Rectal smooth muscle tissue (tissue), 1 donor: ENCODE results near the gene WFIKKN1.
A peak's percentile ranks its signal among the peaks of the same experiment; 100 is the strongest.

Source experiments
- H3K27ac ChIP-seq: one replicate; pipeline ENCODE4 v1.7.0; 2013; ENCODE audit warnings: low read depth, low read length, inconsistent platforms
- H3K27me3 ChIP-seq: one replicate; pipeline ENCODE4 v1.7.0; 2013; ENCODE audit warnings: low read length; ENCODE audit not compliant: control insufficient read depth, insufficient read depth
- H3K36me3 ChIP-seq: one replicate; pipeline ENCODE4 v1.7.0; 2013; ENCODE audit warnings: low read length; ENCODE audit not compliant: control insufficient read depth, insufficient read depth
- H3K4me1 ChIP-seq: one replicate; pipeline ENCODE4 v1.7.0; 2013; ENCODE audit warnings: low read length; ENCODE audit not compliant: control insufficient read depth, insufficient read depth
- H3K4me3 ChIP-seq: one replicate; pipeline ENCODE4 v1.7.0; 2013; ENCODE audit warnings: low read length
- H3K9ac ChIP-seq: one replicate; pipeline ENCODE4 v1.7.0; 2013; ENCODE audit warnings: low read length

The WFIKKN1 gene

DNA sequence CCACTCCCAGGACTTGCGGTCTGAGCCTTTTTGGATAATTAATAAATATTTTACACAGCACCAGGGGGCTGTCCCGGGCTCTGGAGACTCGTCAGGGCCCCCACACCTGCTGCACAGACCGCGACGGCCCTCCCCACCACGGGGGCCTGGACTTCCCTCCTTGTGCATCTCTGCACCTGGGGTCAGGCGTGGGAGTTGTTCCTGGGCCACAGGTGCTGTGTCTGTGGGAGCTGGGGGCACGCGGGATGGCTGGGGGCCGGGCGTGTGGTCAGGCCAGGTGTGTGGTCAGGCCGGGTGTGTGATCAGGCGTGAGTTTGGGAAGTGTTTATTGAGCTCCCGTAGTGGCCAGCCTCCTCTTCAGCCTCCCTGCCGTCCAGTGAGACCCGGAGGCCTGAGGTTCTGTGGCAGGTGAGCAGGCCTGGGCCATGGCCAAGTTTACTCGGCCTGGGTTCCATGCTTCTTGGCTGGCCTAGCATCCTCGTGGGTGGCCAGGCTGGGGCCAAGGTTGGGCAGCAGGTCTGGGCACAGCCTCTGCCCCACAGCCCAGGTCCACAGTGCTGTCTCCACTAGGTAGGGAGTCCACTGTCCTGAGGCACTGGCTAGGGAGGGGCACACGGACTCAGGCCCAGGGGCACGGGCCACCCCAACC is 47.5 kb downstream of the WFIKKN1 start:
- no peak overlapping the region for H3K27ac ChIP-seq
- H3K27me3 ChIP-seq: no peaks in the 10 kb centered on the region
- H3K4me1 ChIP-seq: peaks cover 16% of the 10 kb centered on the region
- H3K36me3 ChIP-seq: peaks cover 15% of the 10 kb centered on the region
- no peak overlapping the region for H3K9ac ChIP-seq
- H3K4me3 ChIP-seq: no peak overlapping the region

- Histone ChIP-seq H3K4me3 (peak overlapping the region; percentile 77), H3K36me3 (peaks cover 15% of the 10 kb centered on the region), H3K9ac (no peak overlapping the region), H3K27ac (peak overlapping the region; percentile 70), H3K4me1 (peaks cover 19% of the 10 kb centered on the region), H3K27me3 (no peaks in the 10 kb centered on the region)
These were observed 48.4 kb downstream of the WFIKKN1 start for GRCh38 chr16:678858-679813.

DNA sequence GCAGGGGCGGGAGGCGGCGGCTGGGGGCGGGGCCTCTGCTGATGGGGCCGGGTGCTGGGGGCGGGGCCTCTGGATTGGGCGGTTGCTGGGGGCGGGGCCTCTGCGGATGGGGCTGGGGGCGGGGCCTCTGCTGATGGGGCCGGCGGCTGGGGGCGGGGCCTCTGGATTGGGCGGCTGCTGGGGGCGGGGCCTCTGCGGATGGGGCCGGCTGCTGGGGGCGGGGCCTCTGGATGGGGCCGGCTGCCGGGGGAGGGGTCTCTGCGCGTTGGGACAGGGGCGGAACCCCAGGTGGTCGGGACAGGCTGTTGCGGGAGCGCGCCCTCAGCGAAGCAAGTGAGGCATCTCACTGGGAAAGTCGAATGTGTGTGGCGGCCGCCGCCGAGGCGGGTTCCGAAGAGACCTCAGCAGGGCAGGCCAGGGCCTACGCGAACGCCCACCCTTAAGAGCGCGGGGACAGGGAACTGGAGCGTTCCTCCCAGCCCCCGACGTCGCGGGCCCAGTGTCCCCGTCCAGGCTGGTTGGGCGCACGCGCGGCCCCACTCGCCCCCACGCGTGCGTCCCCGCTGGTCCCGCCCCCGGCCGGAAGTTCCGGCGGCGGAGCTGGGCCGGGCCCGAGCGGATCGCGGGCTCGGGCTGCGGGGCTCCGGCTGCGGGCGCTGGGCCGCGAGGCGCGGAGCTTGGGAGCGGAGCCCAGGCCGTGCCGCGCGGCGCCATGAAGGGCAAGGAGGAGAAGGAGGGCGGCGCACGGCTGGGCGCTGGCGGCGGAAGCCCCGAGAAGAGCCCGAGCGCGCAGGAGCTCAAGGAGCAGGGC is 49.2 kb downstream of the WFIKKN1 start, which contains the start of gene STUB1:
Gene STUB1 (plus strand): TSS at position 597 of the 811 bp plus-strand sequence. CDS start 116 bp downstream, at position 713.
- Histone ChIP-seq H3K27ac (peak within 1 kb of the TSS; percentile 82), H3K9ac (peak within 1 kb of the TSS; percentile 75), H3K4me1 (peaks cover 18% of the 10 kb centered on the region), H3K27me3 (no peaks in the 10 kb centered on the region), H3K4me3 (peak within 1 kb of the TSS; percentile 77), H3K36me3 (peaks cover 15% of the 10 kb centered on the region)

- Histone ChIP-seq H3K27me3 (no peaks in the 10 kb centered on the region), H3K4me1 (peaks cover 15% of the 10 kb centered on the region), H3K27ac (peak overlapping the region; percentile 82), H3K4me3 (peak overlapping the region; percentile 66), H3K36me3 (peaks cover 15% of the 10 kb centered on the region), H3K9ac (peak overlapping the region; percentile 75)
These were observed 49.8 kb downstream of the WFIKKN1 start for GRCh38 chr16:680625-680945.

DNA sequence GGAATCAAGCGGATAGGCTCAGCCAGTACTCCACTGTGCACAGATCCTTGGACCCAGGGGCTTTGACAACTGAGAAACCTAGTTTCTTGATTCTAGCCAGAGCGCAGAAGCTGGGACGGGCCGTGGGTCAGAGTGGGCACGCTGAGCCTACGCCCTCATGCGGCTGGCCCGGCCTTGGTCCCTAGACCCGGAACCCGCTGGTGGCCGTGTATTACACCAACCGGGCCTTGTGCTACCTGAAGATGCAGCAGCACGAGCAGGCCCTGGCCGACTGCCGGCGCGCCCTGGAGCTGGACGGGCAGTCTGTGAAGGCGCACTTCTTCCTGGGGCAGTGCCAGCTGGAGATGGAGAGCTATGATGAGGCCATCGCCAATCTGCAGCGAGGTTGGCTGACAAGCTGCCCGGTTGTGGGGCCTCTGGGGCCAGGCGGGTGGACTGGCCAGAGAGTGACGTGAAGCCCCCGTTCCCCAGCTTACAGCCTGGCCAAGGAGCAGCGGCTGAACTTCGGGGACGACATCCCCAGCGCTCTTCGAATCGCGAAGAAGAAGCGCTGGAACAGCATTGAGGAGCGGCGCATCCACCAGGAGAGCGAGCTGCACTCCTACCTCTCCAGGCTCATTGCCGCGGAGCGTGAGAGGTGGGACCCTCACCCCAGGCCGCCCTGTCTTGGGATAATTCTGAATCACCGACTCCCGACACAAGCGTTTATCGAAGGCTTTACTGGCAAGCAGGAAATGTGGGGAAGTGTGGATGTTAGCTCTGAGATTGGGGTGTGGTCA is 50.4 kb downstream of the WFIKKN1 start:
- Histone ChIP-seq H3K9ac (peak overlapping the region; percentile 34), H3K36me3 (peaks cover 15% of the 10 kb centered on the region), H3K27me3 (no peaks in the 10 kb centered on the region), H3K4me3 (peak overlapping the region; percentile 66), H3K27ac (peak overlapping the region; percentile 82), H3K4me1 (peaks cover 15% of the 10 kb centered on the region)

GRCh38 chr16:681746-682427 is 51.1 kb downstream of the WFIKKN1 start:
- no peaks in the 10 kb centered on the region for H3K27me3 ChIP-seq
- H3K9ac ChIP-seq: no peak overlapping the region
- peaks cover 15% of the 10 kb centered on the region for H3K36me3 ChIP-seq
- H3K4me1 ChIP-seq: peaks cover 15% of the 10 kb centered on the region
- H3K27ac ChIP-seq: no peak overlapping the region
- H3K4me3 ChIP-seq: peak overlapping the region; percentile 66

DNA sequence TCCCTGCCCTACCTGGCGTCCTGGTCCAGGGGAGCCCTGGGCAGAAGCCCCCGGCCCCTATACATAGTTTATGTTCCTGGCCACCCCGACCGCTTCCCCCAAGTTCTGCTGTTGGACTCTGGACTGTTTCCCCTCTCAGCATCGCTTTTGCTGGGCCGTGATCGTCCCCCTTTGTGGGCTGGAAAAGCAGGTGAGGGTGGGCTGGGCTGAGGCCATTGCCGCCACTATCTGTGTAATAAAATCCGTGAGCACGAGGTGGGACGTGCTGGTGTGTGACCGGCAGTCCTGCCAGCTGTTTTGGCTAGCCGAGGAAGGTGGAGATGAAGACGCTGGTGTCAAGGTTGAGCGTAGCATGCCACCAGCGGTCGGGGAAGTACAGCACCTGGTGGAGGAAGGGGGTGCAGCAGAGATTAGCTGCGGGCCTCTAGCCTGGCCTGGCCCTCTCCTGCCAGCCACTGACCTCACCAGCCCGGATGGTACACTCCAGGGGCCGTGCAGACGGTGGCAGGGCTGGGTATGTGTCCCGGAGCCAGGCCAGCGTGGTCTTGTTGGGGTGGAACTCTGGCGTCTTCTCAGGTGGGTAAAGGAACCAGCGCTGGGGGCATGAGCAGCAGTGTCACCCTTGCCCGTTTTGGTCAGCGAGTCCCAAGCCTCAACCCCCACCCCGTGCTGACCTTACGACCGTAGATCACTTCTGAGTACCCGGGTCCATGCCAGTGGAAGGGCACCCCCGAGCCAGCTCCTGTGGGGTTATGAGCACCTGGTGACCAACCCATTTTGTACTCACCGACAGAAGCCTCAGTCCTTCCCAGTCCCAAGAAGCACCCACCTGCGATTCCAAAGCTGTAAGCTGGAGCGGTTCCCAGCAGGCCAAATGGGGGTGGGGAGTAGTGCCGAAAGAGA is 52.0 kb downstream of the WFIKKN1 start:
- no peak overlapping the region for H3K9ac ChIP-seq
- peaks cover 15% of the 10 kb centered on the region for H3K4me1 ChIP-seq
- H3K27me3 ChIP-seq: no peaks in the 10 kb centered on the region
- H3K27ac ChIP-seq: no peak overlapping the region
- no peak overlapping the region for H3K4me3 ChIP-seq
- peaks cover 18% of the 10 kb centered on the region for H3K36me3 ChIP-seq

DNA sequence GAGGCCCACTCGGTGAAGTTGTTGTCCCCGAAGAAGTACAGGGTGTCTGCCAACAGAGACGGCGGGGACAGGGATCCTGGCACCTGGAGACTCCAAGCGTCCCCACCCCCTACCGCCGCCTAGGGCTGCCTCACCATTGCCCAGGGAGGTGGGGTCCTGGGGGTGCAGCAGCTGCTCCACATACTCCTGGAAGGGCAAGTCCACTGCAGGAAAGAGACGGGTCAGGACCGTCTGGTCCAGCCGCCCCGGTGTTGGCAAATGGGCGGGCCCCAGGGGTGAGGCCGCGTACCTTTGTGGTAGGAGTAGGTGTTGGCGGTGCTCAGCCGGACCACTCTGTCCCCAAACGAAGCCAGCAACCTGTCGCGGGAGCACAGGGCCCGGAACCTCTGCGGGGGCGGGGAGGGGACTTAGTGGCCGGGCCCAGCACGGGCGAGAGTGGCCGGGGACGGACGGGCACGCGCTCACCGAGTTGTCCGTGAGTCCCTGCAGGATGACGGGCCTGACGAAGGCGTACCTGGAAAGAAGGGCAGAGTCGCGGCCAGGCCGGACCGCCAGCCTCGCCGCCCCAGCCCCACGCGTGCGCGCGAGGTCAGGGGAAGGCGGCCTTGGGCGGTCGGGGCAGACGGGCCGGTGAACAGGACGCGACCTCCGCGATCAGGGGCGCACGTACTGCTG is 52.7 kb downstream of the WFIKKN1 start:
- H3K27me3 ChIP-seq: no peaks in the 10 kb centered on the region
- H3K4me3 ChIP-seq: peak overlapping the region; percentile 91
- H3K4me1 ChIP-seq: peaks cover 15% of the 10 kb centered on the region
- H3K27ac ChIP-seq: peak overlapping the region; percentile 32
- peak overlapping the region; percentile 49 for H3K9ac ChIP-seq
- H3K36me3 ChIP-seq: peaks cover 18% of the 10 kb centered on the region
